B cell (primary cell): ENCODE results near the gene THADA. TPM values are rescaled to one million over a fixed set of nuclear protein-coding genes. Genes with fewer than 3 reads are reported as not detected.

Experiments used
- ATAC-seq: fragments of 200-7000 bp; cut with Tn5 transposase; one replicate; pipeline ENCODE4 v1.10.0; 2021; ENCODE audit warnings: low read depth, mild to moderate bottlenecking, moderate number of reproducible peaks, moderate library complexity
- CTCF ChIA-PET: fragments of 350-600 bp; sonication (Branson Sonifier 250); formaldehyde crosslinking; loops from one replicate; lab custom pipeline; 2021; ENCODE audit warnings: antibody characterized with exemption, inconsistent platforms; lab: Charles Lee
- POLR2A ChIA-PET: fragments of 350-600 bp; sonication (Branson Sonifier 250); formaldehyde crosslinking; loops from one replicate; lab custom pipeline; 2021; ENCODE audit warnings: antibody characterized with exemption; lab: Charles Lee
- DNase-seq: peaks from one replicate; pipeline ENCODE4 v3.0.0; 2013
- H2AFZ ChIP-seq: 2 replicates; pipeline ENCODE4 v1.6.1; 2012; ENCODE audit warnings: mild to moderate bottlenecking, low read depth, low read length; ENCODE audit not compliant: insufficient read depth, poor library complexity, severe bottlenecking
- H3K27ac ChIP-seq, 2 donors: 1 replicate in 1 of 2; 2 replicates in 1 of 2; pipeline ENCODE4 v1.5.1; 2012 to 2013; ENCODE audit warnings: low read length in 2 of 2, mild to moderate bottlenecking in 2 of 2, moderate library complexity in 1 of 2
- H3K27me3 ChIP-seq, 4 experiments: fragments of 200-600 bp in 1 of 4; sonication (generic) in 1 of 4; replicated peaks in 1 of 4; 1 replicate in 2 of 4; 2 replicates in 2 of 4; pipeline versions ENCODE4 v1.6.1 to v1.7.0; 2013 to 2016; ENCODE audit warnings: low read length in 3 of 4, mild to moderate bottlenecking in 2 of 4, mixed read lengths in 1 of 4, moderate library complexity in 1 of 4; ENCODE audit not compliant: insufficient read depth in 4 of 4, control insufficient read depth in 3 of 4; ENCODE audit errors: control extremely low read depth in 1 of 4
- H3K36me3 ChIP-seq, 2 experiments: replicated peaks in 1 of 2; 1 replicate in 1 of 2; 2 replicates in 1 of 2; pipeline versions ENCODE4 v1.6.1 to v1.7.1; 2013; ENCODE audit warnings: low read length in 1 of 2; ENCODE audit not compliant: insufficient read depth in 2 of 2, control insufficient read depth in 1 of 2; ENCODE audit errors: control extremely low read depth in 1 of 2, extremely low read depth in 1 of 2
- H3K4me1 ChIP-seq, 2 donors: fragments of 200-600 bp in 1 of 2; sonication (generic) in 1 of 2; 1 replicate in 1 of 2; 2 replicates in 1 of 2; pipeline versions ENCODE4 v1.5.1 to v1.6.1; 2013 to 2017; ENCODE audit warnings: low read length in 2 of 2; ENCODE audit not compliant: control insufficient read depth in 2 of 2, insufficient read depth in 2 of 2
- H3K4me2 ChIP-seq: replicated peaks from 2 replicates; pipeline ENCODE3; 2012; ENCODE audit warnings: mild to moderate bottlenecking, low read depth, low read length; ENCODE audit not compliant: poor library complexity, severe bottlenecking
- H3K4me3 ChIP-seq, 5 experiments: fragments of 200-600 bp in 1 of 5; sonication (generic) in 1 of 5; 1 replicate in 3 of 5; 2 replicates in 2 of 5; pipeline versions ENCODE4 v1.5.1 to v1.7.0; 2011 to 2016; ENCODE audit warnings: low read length in 4 of 5, mild to moderate bottlenecking in 4 of 5, low read depth in 2 of 5, control low read depth in 1 of 5, moderate library complexity in 1 of 5; ENCODE audit not compliant: insufficient read depth in 1 of 5; ENCODE audit errors: control extremely low read depth in 1 of 5, extremely low read depth in 1 of 5
- H3K79me2 ChIP-seq: fragments of 200-600 bp; sonication (generic); one replicate; pipeline ENCODE4 v1.6.0; 2016; ENCODE audit warnings: low read length; ENCODE audit not compliant: control insufficient read depth, insufficient read depth
- H3K9ac ChIP-seq: fragments of 200-600 bp; sonication (generic); 2 replicates; pipeline ENCODE4 v1.6.1; 2017; ENCODE audit warnings: mild to moderate bottlenecking, low read length, moderate library complexity
- H3K9me3 ChIP-seq, 3 donors: one replicate each; pipeline versions ENCODE4 v1.6.1 to v1.7.1; 2013; ENCODE audit warnings: low read length in 2 of 3; ENCODE audit not compliant: control insufficient read depth in 2 of 3, insufficient read depth in 1 of 3; ENCODE audit errors: control extremely low read depth in 1 of 3
- H4K20me1 ChIP-seq: 2 replicates; pipeline ENCODE4 v1.6.0; 2012; ENCODE audit warnings: mild to moderate bottlenecking, low read length; ENCODE audit not compliant: insufficient read depth, control insufficient read depth, poor library complexity, severe bottlenecking
- H3K27ac Mint-ChIP-seq: one replicate; pipeline ENCODE4 v1.8.0; 2021; ENCODE audit warnings: mixed read lengths
- H3K27me3 Mint-ChIP-seq: one replicate; pipeline ENCODE4 v1.8.0; 2021; ENCODE audit warnings: mixed read lengths
- H3K4me1 Mint-ChIP-seq: one replicate; pipeline ENCODE4 v1.8.0; 2021; ENCODE audit warnings: mixed read lengths
- H3K4me3 Mint-ChIP-seq: one replicate; pipeline ENCODE4 v1.8.0; 2021; ENCODE audit warnings: mixed read lengths
- H3K9me3 Mint-ChIP-seq: one replicate; pipeline ENCODE4 v1.8.0; 2022; ENCODE audit warnings: mixed read lengths; ENCODE audit not compliant: insufficient read depth
- CTCF ChIP-seq: fragments of 200-600 bp; IDR thresholded peaks from one replicate; pipeline ENCODE4 v1.8.0; 2022; ENCODE audit warnings: antibody characterized with exemption, mild to moderate bottlenecking
- EZH2 ChIP-seq: IDR thresholded peaks from 2 replicates; pipeline ENCODE4 v1.6.1; 2012; ENCODE audit warnings: borderline replicate concordance, low read depth, mild to moderate bottlenecking, moderate library complexity, low read length; ENCODE audit not compliant: insufficient read depth, poor library complexity, severe bottlenecking
- WGBS: methylation state at CpG from one replicate; pipeline ENCODE4 v1.1.5; 2013; ENCODE audit warnings: missing lambda C conversion rate; ENCODE audit not compliant: insufficient coverage; 5-methylcytosine and 5-hydroxymethylcytosine counted together
- intact Hi-C: fragments of 100-400 bp; cut with micrococcal nuclease; formaldehyde crosslinking; loops from one replicate; pipeline ENCODE4 v1.10.0; 2022
- polyA plus RNA-seq: library from polyadenylated mRNA; depleted of rRNA; stranded (reverse); fragments of >200 nt; gene quantifications from 2 replicates; pipeline ENCODE4 v1.2.3, GENCODE V29; 2012
- total RNA-seq, 2 donors: library from RNA; stranded (reverse); fragments of 120-200 nt in 1 of 2; gene quantifications; 1 replicate in 1 of 2; 2 replicates in 1 of 2; pipeline versions ENCODE4 v1.2.3 to v1.2.4, GENCODE V29; 2013 to 2022

Gene THADA
- total and polyA plus RNA-seq, 2 donors (not counting 1 experiment from before 2014, with no cell fraction given) = 17.6 to 48.5 TPM

GRCh38 chr2:43259512-43259911, 336.3 kb downstream of the THADA start:
- Mint-ChIP-seq H3K27ac (no peak overlapping the region), H3K4me1 (no peaks in the 10 kb centered on the region), H3K9me3 (no peaks in the 10 kb centered on the region), H3K4me3 (no peak overlapping the region), H3K27me3 (no peaks in the 10 kb centered on the region)
- Histone ChIP-seq H3K9me3 (no peaks in the 10 kb centered on the region), H3K36me3 (peaks cover 2 to 37% of the 10 kb centered on the region in 2 experiments), H3K4me2 (no peak overlapping the region), H3K9ac (no peak overlapping the region), H3K27ac (no peak overlapping the region), H2AFZ (no peak overlapping the region), H4K20me1 (no peaks in the 10 kb centered on the region), H3K4me3 (no peak overlapping the region), H3K27me3 (no peaks in the 10 kb centered on the region), H3K79me2 (no peaks in the 10 kb centered on the region), H3K4me1 (no peaks in the 10 kb centered on the region)
- ChIA-PET POLR2A (no interaction called here), CTCF (no interaction called here)
- DNase-seq (no peak), ATAC-seq (no peak)
- intact Hi-C loops = no loop called here
- no CpG with 5 or more reads among the region's 1 CpG for WGBS
- no peak for TF ChIP-seq EZH2
- TF ChIP-seq CTCF = no peak

- TF ChIP-seq CTCF (no peak), EZH2 (no peak)
- H3K9ac ChIP-seq = no peak overlapping the region
- ATAC-seq = no peak
- no peak for DNase-seq
- Mint-ChIP-seq H3K9me3 (no peaks in the 10 kb centered on the region), H3K27ac (no peak overlapping the region), H3K4me3 (no peak overlapping the region), H3K4me1 (no peaks in the 10 kb centered on the region), H3K27me3 (no peaks in the 10 kb centered on the region)
- H3K36me3 ChIP-seq = peaks cover 2 to 42% of the 10 kb centered on the region in 2 experiments
- H4K20me1 ChIP-seq = no peaks in the 10 kb centered on the region
- H2AFZ ChIP-seq = no peak overlapping the region
- POLR2A ChIA-PET = no interaction called here
- CTCF ChIA-PET = no interaction called here
- no peak overlapping the region for H3K4me2 ChIP-seq
- no peaks in the 10 kb centered on the region for H3K79me2 ChIP-seq
- H3K9me3 ChIP-seq = no peaks in the 10 kb centered on the region
- no peaks in the 10 kb centered on the region for H3K4me1 ChIP-seq
- no peak overlapping the region for H3K4me3 ChIP-seq
- H3K27ac ChIP-seq = no peak overlapping the region
- intact Hi-C loops = no loop called here
- no peaks in the 10 kb centered on the region for H3K27me3 ChIP-seq
- 100% methylated on average over 1 of the region's 2 CpGs for WGBS
Observed at GRCh38 chr2:43258547-43259156, 337.2 kb downstream of the THADA start.
